Activated T-cell treated with anti-CD3 and anti-CD28 coated beads, Interleukin-2, amount 50 U/mL, for 4 hours (primary cell): ENCODE measurements around the gene RUNX3. TPM values are rescaled to one million over a fixed set of nuclear protein-coding genes. Genes with fewer than 3 reads are reported as not detected.

ENCODE experiments used
- ATAC-seq, 2 donors: fragments of 200-7000 bp; cut with Tn5 transposase; one replicate each; pipeline ENCODE4 v1.10.0; 2021
- DNase-seq: peaks from one replicate; pipeline ENCODE4 v3.0.0-alpha.2; 2020
- H3K27me3 Mint-ChIP-seq: one replicate; pipeline ENCODE4 v1.8.0; 2021; ENCODE audit warnings: low read depth, mixed read lengths
- H3K36me3 Mint-ChIP-seq: one replicate; pipeline ENCODE4 v1.8.0; 2022; ENCODE audit warnings: mixed read lengths; ENCODE audit not compliant: insufficient read depth
- H3K4me1 Mint-ChIP-seq: one replicate; pipeline ENCODE4 v1.8.0; 2021; ENCODE audit warnings: low read depth, mixed read lengths
- H3K4me3 Mint-ChIP-seq: one replicate; pipeline ENCODE4 v1.8.0; 2021; ENCODE audit warnings: mild to moderate bottlenecking, moderate library complexity, mixed read lengths
- H3K9me3 Mint-ChIP-seq: one replicate; pipeline ENCODE4 v1.8.0; 2021; ENCODE audit warnings: mixed read lengths
- total RNA-seq, 3 donors: library from RNA; stranded (reverse); gene quantifications; one replicate each; pipeline ENCODE4 v1.2.1, GENCODE V29; 2021

Gene RUNX3
- total RNA-seq, 3 donors from 2014 or later, result 236 to 264 (median 258) TPM

- H3K36me3 Mint-ChIP-seq, result peaks cover 2% of the 10 kb centered on the region
- peak overlapping the region; percentile 19 for H3K4me3 Mint-ChIP-seq
- ATAC-seq (peak; percentile 46 to 49), DNase-seq (peak; percentile 63)
- H3K9me3 Mint-ChIP-seq, result no peaks in the 10 kb centered on the region
- peaks cover 81% of the 10 kb centered on the region for H3K4me1 Mint-ChIP-seq
- no peaks in the 10 kb centered on the region for H3K27me3 Mint-ChIP-seq
Observed at GRCh38 chr1:24966724-24967346, 36.8 kb upstream of the RUNX3 start.

DNA sequence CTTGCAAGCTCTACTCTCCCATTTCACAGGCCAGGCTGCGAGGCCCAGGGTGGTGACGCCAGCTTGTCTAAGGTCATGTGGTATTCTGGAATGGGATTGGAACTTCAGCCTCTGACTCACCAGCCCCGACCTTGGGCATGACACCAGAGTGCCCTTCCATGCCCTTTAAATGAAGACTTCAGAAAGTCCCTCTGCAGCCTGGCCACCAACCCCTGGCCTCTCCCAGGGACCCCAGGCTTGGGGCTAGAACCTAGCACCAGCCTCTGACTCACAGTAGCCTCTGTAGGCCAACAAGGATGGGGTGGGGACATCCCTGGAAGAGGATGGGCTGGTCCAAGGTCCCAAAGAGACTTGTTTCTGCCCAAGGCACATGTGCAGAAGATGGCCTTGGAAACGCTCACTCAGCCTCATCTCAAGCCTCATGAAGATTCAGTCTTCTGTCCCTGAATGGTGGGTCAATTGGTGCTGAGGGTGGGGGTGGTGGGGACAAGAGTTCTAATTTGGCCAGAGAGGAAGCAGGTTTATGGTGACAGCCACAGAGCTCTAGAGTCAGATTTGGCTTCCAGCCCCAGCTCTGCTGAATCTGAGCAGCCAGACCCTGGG is 36.1 kb upstream of the RUNX3 start:
- H3K4me3 Mint-ChIP-seq, result peak overlapping the region; percentile 19
- peaks cover 80% of the 10 kb centered on the region for H3K4me1 Mint-ChIP-seq
- no peak for ATAC-seq
- DNase-seq, result no peak
- H3K27me3 Mint-ChIP-seq, result no peaks in the 10 kb centered on the region
- H3K9me3 Mint-ChIP-seq, result no peaks in the 10 kb centered on the region
- H3K36me3 Mint-ChIP-seq, result peaks cover 4% of the 10 kb centered on the region

DNA sequence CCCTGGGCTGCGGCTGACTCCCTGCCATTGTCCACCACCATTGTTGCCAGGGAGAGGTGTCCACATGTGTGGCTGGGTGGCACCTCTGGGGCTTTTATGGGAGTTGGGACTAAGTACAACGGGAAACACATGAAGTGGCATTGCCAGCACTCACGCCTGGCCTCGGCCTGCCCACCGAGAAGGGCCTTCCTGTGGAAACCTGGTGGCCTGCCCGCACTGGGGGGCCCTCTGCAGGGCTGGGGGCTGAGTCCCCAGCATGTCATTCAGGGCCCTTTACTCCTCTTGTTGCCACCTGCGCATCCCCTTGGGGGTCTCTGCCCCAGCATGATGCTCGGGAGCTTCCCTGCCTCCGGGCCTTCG is 35.5 kb upstream of the RUNX3 start:
- Mint-ChIP-seq H3K9me3 (no peaks in the 10 kb centered on the region), H3K27me3 (no peaks in the 10 kb centered on the region), H3K36me3 (peaks cover 4% of the 10 kb centered on the region), H3K4me3 (peak overlapping the region; percentile 21), H3K4me1 (peaks cover 77% of the 10 kb centered on the region)
- no peak for ATAC-seq
- DNase-seq, result no peak

- H3K4me3 Mint-ChIP-seq, result peak overlapping the region; percentile 88
- ATAC-seq, result peak; percentile 81 to 83
- peaks cover 73% of the 10 kb centered on the region for H3K4me1 Mint-ChIP-seq
- H3K36me3 Mint-ChIP-seq, result peaks cover 4% of the 10 kb centered on the region
- no peaks in the 10 kb centered on the region for H3K9me3 Mint-ChIP-seq
- H3K27me3 Mint-ChIP-seq, result no peaks in the 10 kb centered on the region
- DNase-seq, result peak; percentile 84
Observed at GRCh38 chr1:24964811-24965570, 34.9 kb upstream of the RUNX3 start.

DNA sequence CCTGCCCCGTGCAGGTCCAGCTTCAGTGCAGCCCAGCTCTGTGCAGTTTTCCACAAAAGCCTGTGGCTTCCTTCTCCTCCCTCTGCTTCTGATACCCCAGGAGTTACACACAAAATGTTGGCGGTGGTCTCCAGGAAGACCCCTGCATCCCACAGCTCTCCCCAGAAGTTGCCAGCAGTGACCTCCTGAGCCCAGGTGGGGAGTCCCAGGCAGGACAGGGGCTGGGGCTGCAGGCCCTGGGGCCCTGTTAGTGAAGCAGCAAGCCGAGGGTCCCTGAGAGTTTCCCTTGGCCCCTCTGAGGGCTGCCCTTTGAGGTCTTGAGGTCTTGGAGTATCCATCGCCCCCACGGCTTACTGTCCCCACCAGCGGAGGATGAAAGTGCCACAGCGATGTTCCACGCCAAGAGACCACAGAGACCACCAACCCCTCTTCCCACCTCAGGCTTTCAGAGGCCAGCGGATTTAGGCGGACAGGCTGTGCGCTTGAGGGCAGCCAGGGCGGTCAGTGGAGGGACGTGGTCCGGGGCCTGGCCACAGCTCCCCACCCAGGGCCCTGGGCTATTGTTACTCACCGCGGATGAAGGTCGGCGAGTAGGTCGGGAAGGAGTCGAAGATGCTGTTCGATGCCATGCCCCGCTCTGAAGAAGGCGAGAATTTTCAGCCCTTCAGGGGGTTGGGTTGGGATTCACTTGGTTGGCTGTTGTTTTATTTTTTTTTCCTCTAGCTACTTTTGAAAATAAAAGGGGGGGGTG is 34.0 kb upstream of the RUNX3 start:
- no peaks in the 10 kb centered on the region for H3K27me3 Mint-ChIP-seq
- peaks cover 72% of the 10 kb centered on the region for H3K4me1 Mint-ChIP-seq
- H3K36me3 Mint-ChIP-seq, result peaks cover 4% of the 10 kb centered on the region
- ATAC-seq (no peak), DNase-seq (no peak)
- H3K9me3 Mint-ChIP-seq, result no peaks in the 10 kb centered on the region
- H3K4me3 Mint-ChIP-seq, result peak overlapping the region; percentile 88

- peaks cover 4% of the 10 kb centered on the region for H3K36me3 Mint-ChIP-seq
- H3K4me1 Mint-ChIP-seq, result peaks cover 70% of the 10 kb centered on the region
- no peaks in the 10 kb centered on the region for H3K9me3 Mint-ChIP-seq
- peak overlapping the region; percentile 88 for H3K4me3 Mint-ChIP-seq
- DNase-seq, result peak; percentile 48
- peak in 1 of 2 donors; percentile 11 for ATAC-seq
- no peaks in the 10 kb centered on the region for H3K27me3 Mint-ChIP-seq
Observed at GRCh38 chr1:24963099-24963872, 33.2 kb upstream of the RUNX3 start.

- Mint-ChIP-seq H3K36me3 (peaks cover 4% of the 10 kb centered on the region), H3K9me3 (no peaks in the 10 kb centered on the region), H3K4me1 (peaks cover 78% of the 10 kb centered on the region), H3K4me3 (peak overlapping the region; percentile 88), H3K27me3 (no peaks in the 10 kb centered on the region)
- DNase-seq, result no peak
- no peak for ATAC-seq
Observed at GRCh38 chr1:24961961-24962861, 32.1 kb upstream of the RUNX3 start.

DNA sequence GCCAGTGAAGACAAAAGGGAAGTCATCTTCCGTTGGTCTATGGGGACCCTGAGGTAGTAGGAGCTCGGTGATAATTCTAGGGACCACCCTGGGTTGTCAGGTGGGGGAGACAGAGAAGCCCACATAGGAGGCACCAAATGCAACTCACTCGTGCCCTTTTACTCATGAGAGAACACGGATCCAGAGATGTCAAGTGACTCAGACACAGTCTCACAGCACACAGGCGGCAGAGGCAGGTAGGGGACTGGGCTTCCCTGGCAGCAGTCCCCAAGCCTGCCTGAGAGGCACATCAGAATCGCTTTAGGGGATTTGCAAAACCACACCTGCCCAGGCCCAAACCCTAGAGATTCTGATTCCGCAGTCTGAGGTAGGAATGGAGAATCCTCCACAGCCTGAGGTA is 31.3 kb upstream of the RUNX3 start:
- H3K4me1 Mint-ChIP-seq, result peaks cover 75% of the 10 kb centered on the region

DNA sequence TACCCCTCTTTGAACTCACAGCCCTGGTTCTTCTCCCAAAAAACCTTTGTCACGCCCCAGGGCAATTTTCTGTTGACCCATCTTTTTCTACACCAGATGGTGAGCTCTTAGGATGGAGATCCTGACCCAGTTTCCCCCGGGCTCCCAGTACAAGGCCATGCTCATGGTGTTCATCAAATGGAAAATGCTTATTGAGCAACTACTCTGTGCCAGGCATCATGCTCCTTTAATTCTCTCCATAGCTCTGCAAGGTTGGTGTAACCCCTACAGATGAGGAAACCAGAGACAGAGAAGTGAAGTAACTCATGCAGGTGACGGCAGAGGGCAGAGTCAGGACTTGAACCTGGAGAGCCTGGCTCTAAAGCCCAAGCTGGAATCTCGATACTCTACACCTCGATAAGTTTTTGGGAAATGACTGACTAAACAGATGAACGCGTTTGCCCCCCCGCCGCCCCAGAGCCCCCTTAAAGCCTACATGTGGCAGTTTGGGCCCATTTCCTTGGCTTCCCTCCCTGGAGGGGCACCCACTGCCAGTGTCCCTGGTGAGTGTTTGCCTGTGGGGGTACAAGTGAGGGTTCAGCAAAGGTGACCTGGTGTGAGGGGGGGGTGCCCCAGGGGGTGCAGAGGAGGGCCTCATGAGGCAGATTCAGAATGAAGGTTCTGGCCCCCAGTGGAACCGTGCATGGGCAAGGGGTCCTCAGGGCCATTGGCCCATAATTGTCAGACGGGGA is 30.2 kb upstream of the RUNX3 start:
- Mint-ChIP-seq H3K9me3 (no peaks in the 10 kb centered on the region), H3K4me3 (no peak overlapping the region), H3K27me3 (no peaks in the 10 kb centered on the region), H3K36me3 (peaks cover 5% of the 10 kb centered on the region), H3K4me1 (peaks cover 72% of the 10 kb centered on the region)
- DNase-seq (no peak), ATAC-seq (no peak)

More for the DNA sequence above, 31.3 kb upstream of the RUNX3 start:
- Mint-ChIP-seq H3K4me3 (peak overlapping the region; percentile 88), H3K9me3 (no peaks in the 10 kb centered on the region), H3K27me3 (no peaks in the 10 kb centered on the region), H3K36me3 (peaks cover 4% of the 10 kb centered on the region)
- DNase-seq (peak; percentile 27), ATAC-seq (peak; percentile 19 to 21)

GRCh38 chr1:24959623-24959975 is 29.5 kb upstream of the RUNX3 start:
- no peak for DNase-seq
- no peak overlapping the region for H3K4me3 Mint-ChIP-seq
- peaks cover 7% of the 10 kb centered on the region for H3K36me3 Mint-ChIP-seq
- no peak for ATAC-seq
- no peaks in the 10 kb centered on the region for H3K9me3 Mint-ChIP-seq
- H3K27me3 Mint-ChIP-seq, result no peaks in the 10 kb centered on the region
- H3K4me1 Mint-ChIP-seq, result peaks cover 72% of the 10 kb centered on the region

- Mint-ChIP-seq H3K4me1 (peaks cover 75% of the 10 kb centered on the region), H3K36me3 (peaks cover 10% of the 10 kb centered on the region), H3K27me3 (no peaks in the 10 kb centered on the region), H3K4me3 (no peak overlapping the region), H3K9me3 (no peaks in the 10 kb centered on the region)
- DNase-seq, result no peak
- ATAC-seq, result no peak
Observed at GRCh38 chr1:24958766-24959622, 28.9 kb upstream of the RUNX3 start.
